ENCODE measurements around the gene CFAP299.

The CFAP299 gene

GRCh38 chr4:80388284-80388607 is 52.7 kb downstream of the CFAP299 start:
- Histone ChIP-seq H3K4me3 (ENCODE audit: low read depth, low read length) (no peak overlapping the region), H3K36me3 (ENCODE audit: control insufficient read depth, insufficient read depth, low read length) (no peaks in the 10 kb centered on the region), H3K9ac (ENCODE audit: low read depth, low read length) (no peak overlapping the region), H3K27me3 (ENCODE audit: control insufficient read depth, insufficient read depth, low read length) (no peaks in the 10 kb centered on the region), H3K4me1 (ENCODE audit: control insufficient read depth, insufficient read depth, low read length) (no peaks in the 10 kb centered on the region), H3K27ac (ENCODE audit: low read depth, low read length) (no peak overlapping the region), H3K9me3 (ENCODE audit: control insufficient read depth, insufficient read depth, low read length) (no peaks in the 10 kb centered on the region; the same call in 1 of the 2 replicates)

GRCh38 chr4:80390178-80390577 is 54.6 kb downstream of the CFAP299 start:
- H3K9me3 ChIP-seq (ENCODE audit: control insufficient read depth, insufficient read depth, low read length), result no peaks in the 10 kb centered on the region; the same call in 1 of the 2 replicates
- H3K36me3 ChIP-seq (ENCODE audit: control insufficient read depth, insufficient read depth, low read length), result no peaks in the 10 kb centered on the region
- no peaks in the 10 kb centered on the region for H3K4me1 ChIP-seq (ENCODE audit: control insufficient read depth, insufficient read depth, low read length)
- H3K9ac ChIP-seq (ENCODE audit: low read depth, low read length), result no peak overlapping the region
- no peaks in the 10 kb centered on the region for H3K27me3 ChIP-seq (ENCODE audit: control insufficient read depth, insufficient read depth, low read length)
- no peak overlapping the region for H3K4me3 ChIP-seq (ENCODE audit: low read depth, low read length)
- no peak overlapping the region for H3K27ac ChIP-seq (ENCODE audit: low read depth, low read length)

- H3K4me1 ChIP-seq (ENCODE audit: control insufficient read depth, insufficient read depth, low read length), result no peaks in the 10 kb centered on the region
- H3K4me3 ChIP-seq (ENCODE audit: low read depth, low read length), result no peak overlapping the region
- H3K9me3 ChIP-seq (ENCODE audit: control insufficient read depth, insufficient read depth, low read length), result no peaks in the 10 kb centered on the region
- H3K36me3 ChIP-seq (ENCODE audit: control insufficient read depth, insufficient read depth, low read length), result no peaks in the 10 kb centered on the region
- no peaks in the 10 kb centered on the region for H3K27me3 ChIP-seq (ENCODE audit: control insufficient read depth, insufficient read depth, low read length)
- no peak overlapping the region for H3K9ac ChIP-seq (ENCODE audit: low read depth, low read length)
- no peak overlapping the region for H3K27ac ChIP-seq (ENCODE audit: low read depth, low read length)
Measured at GRCh38 chr4:80393246-80393969, 57.9 kb downstream of the CFAP299 start.

- Histone ChIP-seq H3K36me3 (ENCODE audit: control insufficient read depth, insufficient read depth, low read length) (no peaks in the 10 kb centered on the region), H3K27ac (ENCODE audit: low read depth, low read length) (no peak overlapping the region), H3K9ac (ENCODE audit: low read depth, low read length) (no peak overlapping the region), H3K27me3 (ENCODE audit: control insufficient read depth, insufficient read depth, low read length) (no peaks in the 10 kb centered on the region), H3K9me3 (ENCODE audit: control insufficient read depth, insufficient read depth, low read length) (no peaks in the 10 kb centered on the region), H3K4me3 (ENCODE audit: low read depth, low read length) (no peak overlapping the region), H3K4me1 (ENCODE audit: control insufficient read depth, insufficient read depth, low read length) (no peaks in the 10 kb centered on the region)
Measured at GRCh38 chr4:80393970-80394250, 58.4 kb downstream of the CFAP299 start.

- no peaks in the 10 kb centered on the region for H3K27me3 ChIP-seq (ENCODE audit: control insufficient read depth, insufficient read depth, low read length)
- no peaks in the 10 kb centered on the region for H3K4me1 ChIP-seq (ENCODE audit: control insufficient read depth, insufficient read depth, low read length)
Measured at GRCh38 chr4:80407246-80407645, 71.7 kb downstream of the CFAP299 start.

GRCh38 chr4:80409809-80410208 is 74.3 kb downstream of the CFAP299 start:
- H3K27me3 ChIP-seq (ENCODE audit: control insufficient read depth, insufficient read depth, low read length), result no peaks in the 10 kb centered on the region
- H3K9me3 ChIP-seq (ENCODE audit: control insufficient read depth, insufficient read depth, low read length), result no peaks in the 10 kb centered on the region
- H3K4me1 ChIP-seq (ENCODE audit: control insufficient read depth, insufficient read depth, low read length), result no peaks in the 10 kb centered on the region
- no peak overlapping the region for H3K27ac ChIP-seq (ENCODE audit: low read depth, low read length)
- H3K36me3 ChIP-seq (ENCODE audit: control insufficient read depth, insufficient read depth, low read length), result no peaks in the 10 kb centered on the region
- no peak overlapping the region for H3K9ac ChIP-seq (ENCODE audit: low read depth, low read length)
- no peak overlapping the region for H3K4me3 ChIP-seq (ENCODE audit: low read depth, low read length)

More at GRCh38 chr4:80407246-80407645, 71.7 kb downstream of the CFAP299 start:
- Histone ChIP-seq H3K9ac (ENCODE audit: low read depth, low read length) (no peak overlapping the region), H3K4me3 (ENCODE audit: low read depth, low read length) (no peak overlapping the region), H3K9me3 (ENCODE audit: control insufficient read depth, insufficient read depth, low read length) (no peaks in the 10 kb centered on the region), H3K36me3 (ENCODE audit: control insufficient read depth, insufficient read depth, low read length) (no peaks in the 10 kb centered on the region), H3K27ac (ENCODE audit: low read depth, low read length) (no peak overlapping the region)

GRCh38 chr4:80412322-80412721 is 76.8 kb downstream of the CFAP299 start:
- Histone ChIP-seq H3K9ac (ENCODE audit: low read depth, low read length) (no peak overlapping the region), H3K27ac (ENCODE audit: low read depth, low read length) (no peak overlapping the region), H3K36me3 (ENCODE audit: control insufficient read depth, insufficient read depth, low read length) (no peaks in the 10 kb centered on the region), H3K4me1 (ENCODE audit: control insufficient read depth, insufficient read depth, low read length) (no peaks in the 10 kb centered on the region), H3K27me3 (ENCODE audit: control insufficient read depth, insufficient read depth, low read length) (no peaks in the 10 kb centered on the region), H3K9me3 (ENCODE audit: control insufficient read depth, insufficient read depth, low read length) (no peaks in the 10 kb centered on the region), H3K4me3 (ENCODE audit: low read depth, low read length) (no peak overlapping the region)

GRCh38 chr4:80413086-80413485 is 77.6 kb downstream of the CFAP299 start:
- H3K9ac ChIP-seq (ENCODE audit: low read depth, low read length), result no peak overlapping the region
- H3K36me3 ChIP-seq (ENCODE audit: control insufficient read depth, insufficient read depth, low read length), result no peaks in the 10 kb centered on the region
- H3K27ac ChIP-seq (ENCODE audit: low read depth, low read length), result no peak overlapping the region
- no peaks in the 10 kb centered on the region for H3K27me3 ChIP-seq (ENCODE audit: control insufficient read depth, insufficient read depth, low read length)
- no peak overlapping the region for H3K4me3 ChIP-seq (ENCODE audit: low read depth, low read length)
- no peaks in the 10 kb centered on the region for H3K9me3 ChIP-seq (ENCODE audit: control insufficient read depth, insufficient read depth, low read length)
- no peaks in the 10 kb centered on the region for H3K4me1 ChIP-seq (ENCODE audit: control insufficient read depth, insufficient read depth, low read length)

GRCh38 chr4:80417019-80417418 is 81.5 kb downstream of the CFAP299 start:
- no peaks in the 10 kb centered on the region for H3K9me3 ChIP-seq (ENCODE audit: control insufficient read depth, insufficient read depth, low read length)
- H3K9ac ChIP-seq (ENCODE audit: low read depth, low read length), result no peak overlapping the region
- no peaks in the 10 kb centered on the region for H3K27me3 ChIP-seq (ENCODE audit: control insufficient read depth, insufficient read depth, low read length)
- H3K4me3 ChIP-seq (ENCODE audit: low read depth, low read length), result no peak overlapping the region
- H3K4me1 ChIP-seq (ENCODE audit: control insufficient read depth, insufficient read depth, low read length), result peaks cover 14% of the 10 kb centered on the region
- no peaks in the 10 kb centered on the region for H3K36me3 ChIP-seq (ENCODE audit: control insufficient read depth, insufficient read depth, low read length)
- no peak overlapping the region for H3K27ac ChIP-seq (ENCODE audit: low read depth, low read length)

- H3K4me3 ChIP-seq (ENCODE audit: low read depth, low read length), result no peak overlapping the region
- no peaks in the 10 kb centered on the region for H3K36me3 ChIP-seq (ENCODE audit: control insufficient read depth, insufficient read depth, low read length)
- no peaks in the 10 kb centered on the region for H3K27me3 ChIP-seq (ENCODE audit: control insufficient read depth, insufficient read depth, low read length)
- no peaks in the 10 kb centered on the region for H3K9me3 ChIP-seq (ENCODE audit: control insufficient read depth, insufficient read depth, low read length)
- peaks cover 14% of the 10 kb centered on the region for H3K4me1 ChIP-seq (ENCODE audit: control insufficient read depth, insufficient read depth, low read length)
- no peak overlapping the region for H3K27ac ChIP-seq (ENCODE audit: low read depth, low read length)
- no peak overlapping the region for H3K9ac ChIP-seq (ENCODE audit: low read depth, low read length)
Measured at GRCh38 chr4:80419946-80420345, 84.4 kb downstream of the CFAP299 start.

GRCh38 chr4:80420638-80421037 is 85.1 kb downstream of the CFAP299 start:
- Histone ChIP-seq H3K4me1 (ENCODE audit: control insufficient read depth, insufficient read depth, low read length) (peaks cover 14% of the 10 kb centered on the region), H3K36me3 (ENCODE audit: control insufficient read depth, insufficient read depth, low read length) (no peaks in the 10 kb centered on the region), H3K9ac (ENCODE audit: low read depth, low read length) (no peak overlapping the region), H3K9me3 (ENCODE audit: control insufficient read depth, insufficient read depth, low read length) (no peaks in the 10 kb centered on the region), H3K4me3 (ENCODE audit: low read depth, low read length) (no peak overlapping the region), H3K27ac (ENCODE audit: low read depth, low read length) (no peak overlapping the region), H3K27me3 (ENCODE audit: control insufficient read depth, insufficient read depth, low read length) (no peaks in the 10 kb centered on the region)
